Epithelial cell of esophagus (primary cell): ENCODE data around the gene SLC36A1.
"Not testable (repeated sequence)": the region's sequence is repeated elsewhere in the genome, so short reads cannot be mapped to it uniquely, and the experiment has no call there.

Experiments used
- DNase-seq: peaks from one replicate; pipeline ENCODE4 v3.0.0; 2010; ENCODE audit warnings: low read depth
- H3K4me3 ChIP-seq: 2 replicates; pipeline ENCODE4 v1.5.1; 2011; ENCODE audit warnings: mild to moderate bottlenecking, low read length, control low read depth
- CTCF ChIP-seq: IDR thresholded peaks from 2 replicates; pipeline ENCODE4 v1.5.1; 2011; ENCODE audit warnings: low read depth, mild to moderate bottlenecking, low read length, control low read depth, inconsistent platforms; ENCODE audit not compliant: insufficient read depth; ENCODE audit errors: missing control alignments

Gene SLC36A1

GRCh38 chr5:151417712-151418111, 29.7 kb upstream of the SLC36A1 start:
- no peak overlapping the region for H3K4me3 ChIP-seq
- TF ChIP-seq CTCF: no peak
- DNase-seq: no peak

- no peak for TF ChIP-seq CTCF
- no peak overlapping the region for H3K4me3 ChIP-seq
- DNase-seq: no peak
Observed at GRCh38 chr5:151420127-151420526, 27.3 kb upstream of the SLC36A1 start.

GRCh38 chr5:151424892-151425523, 22.4 kb upstream of the SLC36A1 start:
- DNase-seq: no peak
- no peak overlapping the region for H3K4me3 ChIP-seq
- no peak for TF ChIP-seq CTCF

GRCh38 chr5:151426347-151426746, 21.1 kb upstream of the SLC36A1 start:
- DNase-seq, H3K4me3 ChIP-seq: not testable (repeated sequence)

- no peak for DNase-seq
- H3K4me3 ChIP-seq: no peak overlapping the region
- no peak for TF ChIP-seq CTCF
Observed at GRCh38 chr5:151427258-151427657, 20.1 kb upstream of the SLC36A1 start.

DNA sequence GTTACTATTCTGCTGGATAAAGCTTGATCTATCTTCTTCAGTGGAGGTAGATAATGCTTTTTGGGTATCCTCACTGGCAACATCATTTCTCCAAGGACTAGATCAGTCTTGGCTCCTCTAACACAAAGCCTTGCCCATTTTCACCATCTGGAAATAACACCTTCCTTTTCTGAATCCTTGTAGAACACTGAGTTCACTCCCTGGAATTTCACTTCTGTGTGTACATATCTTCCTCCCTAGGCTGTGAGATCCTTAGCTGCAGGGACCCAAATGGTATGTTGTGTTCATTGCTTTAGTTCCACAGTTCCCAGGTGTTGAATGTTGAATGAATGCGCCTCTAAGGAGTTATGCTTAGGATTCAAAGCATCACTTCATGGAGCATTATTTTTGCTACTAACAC, 16.7 kb upstream of the SLC36A1 start:
- DNase-seq: no peak
- TF ChIP-seq CTCF: no peak

DNA sequence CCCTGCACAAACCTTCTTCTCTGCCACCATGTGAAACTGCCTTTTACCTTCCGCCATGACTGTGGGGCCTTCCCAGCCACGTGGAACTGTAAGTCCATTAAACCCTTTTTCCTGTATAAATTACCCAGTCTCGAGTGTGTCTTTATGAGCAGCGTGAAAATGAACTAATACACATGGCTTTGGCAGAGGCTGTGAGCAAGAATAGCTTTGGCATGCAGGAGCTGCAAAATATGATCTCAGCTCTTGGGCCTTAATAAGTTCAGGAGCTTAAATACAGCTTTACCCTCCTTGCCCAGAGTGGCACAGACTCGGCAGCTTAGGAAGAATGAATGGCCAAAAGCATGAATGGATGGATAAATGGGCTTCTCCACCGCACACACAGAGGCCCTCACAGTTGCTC, 15.7 kb upstream of the SLC36A1 start:
- no peak overlapping the region for H3K4me3 ChIP-seq
- DNase-seq: no peak
- no peak for TF ChIP-seq CTCF

More for the DNA sequence above, 16.7 kb upstream of the SLC36A1 start:
- H3K4me3 ChIP-seq: no peak overlapping the region
